Ishikawa (cell line): ENCODE data around the gene OTUD1.

Experiments used
- CEBPB ChIP-seq: IDR thresholded peaks from 2 replicates; pipeline ENCODE4 v1.6.1; 2012
- EGR1 ChIP-seq: IDR thresholded peaks from 2 replicates; pipeline ENCODE4 v1.6.1; 2012
- EP300 ChIP-seq: IDR thresholded peaks from 2 replicates; pipeline ENCODE4 v1.6.1; 2012; ENCODE audit warnings: borderline replicate concordance
- MAX ChIP-seq: IDR thresholded peaks from 2 replicates; pipeline ENCODE4 v1.6.1; 2012
- NFIC ChIP-seq: IDR thresholded peaks from 2 replicates; pipeline ENCODE4 v1.6.1; 2012
- RAD21 ChIP-seq: IDR thresholded peaks from 2 replicates; pipeline ENCODE4 v1.6.1; 2012; ENCODE audit warnings: low read depth
- REST ChIP-seq: IDR thresholded peaks from 2 replicates; pipeline ENCODE4 v1.6.1; 2012; ENCODE audit warnings: low read depth, mild to moderate bottlenecking
- TAF1 ChIP-seq: IDR thresholded peaks from 2 replicates; pipeline ENCODE4 v1.6.1; 2012; ENCODE audit warnings: low read depth, mild to moderate bottlenecking
- TCF12 ChIP-seq: IDR thresholded peaks from 2 replicates; pipeline ENCODE4 v1.6.1; 2012; ENCODE audit warnings: low read depth
- TEAD4 ChIP-seq: IDR thresholded peaks from 2 replicates; pipeline ENCODE4 v1.6.1; 2012
- USF1 ChIP-seq: IDR thresholded peaks from 2 replicates; pipeline ENCODE4 v1.6.1; 2012
- YY1 ChIP-seq: IDR thresholded peaks from 2 replicates; pipeline ENCODE4 v1.6.1; 2012; ENCODE audit warnings: low read depth
- ZBTB7A ChIP-seq: IDR thresholded peaks from 2 replicates; pipeline ENCODE4 v1.6.1; 2012; ENCODE audit warnings: low read depth

OTUD1 gene

GRCh38 chr10:23448802-23449570 is 10.1 kb downstream of the OTUD1 start:
- TF ChIP-seq YY1 = no peak
- TF ChIP-seq EP300 = no peak
- TF ChIP-seq USF1 = no peak
- no peak for TF ChIP-seq REST
- TF ChIP-seq TEAD4 = no peak
- no peak for TF ChIP-seq ZBTB7A
- no peak for TF ChIP-seq CEBPB
- TF ChIP-seq MAX = no peak

- TF ChIP-seq TCF12 (no peak), TAF1 (no peak), USF1 (no peak), CEBPB (no peak), NFIC (no peak), ZBTB7A (no peak), MAX (no peak), REST (no peak)
These were observed 13.3 kb downstream of the OTUD1 start for GRCh38 chr10:23452033-23452655.

GRCh38 chr10:23453465-23453864 is 14.6 kb downstream of the OTUD1 start:
- TF ChIP-seq TAF1 (no peak), REST (no peak), TCF12 (no peak), ZBTB7A (no peak), EGR1 (no peak), YY1 (no peak), EP300 (no peak), RAD21 (no peak), CEBPB (no peak)

GRCh38 chr10:23457632-23458417 is 18.9 kb downstream of the OTUD1 start:
- TF ChIP-seq TEAD4 (no peak), USF1 (no peak), NFIC (no peak), EP300 (no peak), TCF12 (no peak), RAD21 (no peak), EGR1 (no peak), TAF1 (no peak), MAX (no peak), REST (no peak), CEBPB (no peak)
